ENCODE data around the gene DAPK1.
A peak's percentile ranks its signal among the peaks of the same experiment; 100 is the strongest.

The DAPK1 gene

GRCh38 chr9:87662808-87663528, 165.3 kb downstream of the DAPK1 start (continued):
- TF ChIP-seq ZFHX2 (tag by site-specific recombination; conservative IDR thresholded peaks at IDR 0.05) (peak; percentile 77), ZNF513 (tag by site-specific recombination; IDR thresholded peaks at IDR 0.05) (peak; percentile 51), ZNF596 (tag by site-specific recombination; IDR thresholded peaks at IDR 0.05) (no peak), ZSCAN18 (tag by site-specific recombination; IDR thresholded peaks at IDR 0.05) (no peak), ZNF660 (tag by site-specific recombination; IDR thresholded peaks at IDR 0.05) (no peak), ZNF558 (tag by site-specific recombination; IDR thresholded peaks at IDR 0.05) (no peak)

- TF ChIP-seq ZBTB17 (tag by site-specific recombination; IDR thresholded peaks at IDR 0.05) (no peak), ZNF747 (tag by site-specific recombination; IDR thresholded peaks at IDR 0.05) (no peak), REPIN1 (tag by site-specific recombination; IDR thresholded peaks at IDR 0.05; ENCODE audit: low read depth) (no peak), ZNF621 (tag by site-specific recombination; IDR thresholded peaks at IDR 0.05) (no peak), KLF8 (tag by site-specific recombination; IDR thresholded peaks at IDR 0.05) (no peak), ZNF654 (tag by site-specific recombination; IDR thresholded peaks at IDR 0.05; ENCODE audit: low read depth) (no peak), ZNF660 (tag by site-specific recombination; IDR thresholded peaks at IDR 0.05) (no peak)
- no peaks in the 10 kb centered on the region for H3K9me3 ChIP-seq (ENCODE audit: control insufficient read depth, insufficient read depth, low read depth, low read length)
- CTCF ChIA-PET: interaction anchor here (0.6 to 2.2 kb wide), 27 partner anchors 9 to 1250 kb away, joined by 3 to 38 read pairs (median 4); partner anchors contain the start of gene DAPK1
- no peak overlapping the region for H3K4me3 ChIP-seq (ENCODE audit: low read depth, low read length)
- POLR2A ChIA-PET: interaction anchor here (1.6 kb wide), 1 partner anchor 326 kb away, joined by 4 read pairs; no protein-coding TSS in a partner anchor
- H3K36me3 ChIP-seq (ENCODE audit: control insufficient read depth in 2 of 2, insufficient read depth in 1 of 2, low read length in 2 of 2): peaks cover 0 to 42% of the 10 kb centered on the region in 2 experiments; a peak in 1 of 3 replicates
- H3K4me1 ChIP-seq (ENCODE audit: control insufficient read depth, insufficient read depth, low read length): no peaks in the 10 kb centered on the region
- H3K27ac ChIP-seq (ENCODE audit: extremely low read depth, low read depth, low read length): no peak overlapping the region
These were observed 165.9 kb downstream of the DAPK1 start for GRCh38 chr9:87663556-87663955.

- TF ChIP-seq SP7 (tag by site-specific recombination; IDR thresholded peaks at IDR 0.05) (no peak), ZNF639 (tag by site-specific recombination; IDR thresholded peaks at IDR 0.05) (no peak), ZNF362 (tag by site-specific recombination; IDR thresholded peaks at IDR 0.05) (no peak), ZSCAN16 (tag by site-specific recombination; IDR thresholded peaks at IDR 0.05) (no peak), ZNF768 (tag by site-specific recombination; IDR thresholded peaks at IDR 0.05) (no peak), ZNF214 (tag by site-specific recombination; IDR thresholded peaks at IDR 0.05; ENCODE audit: borderline replicate concordance) (no peak), RBAK (tag by site-specific recombination; IDR thresholded peaks at IDR 0.05) (no peak)
- Histone ChIP-seq H3K4me1 (ENCODE audit: control insufficient read depth, insufficient read depth, low read length) (no peaks in the 10 kb centered on the region), H3K4me3 (ENCODE audit: low read depth, low read length) (no peak overlapping the region), H3K36me3 (ENCODE audit: control insufficient read depth in 2 of 2, insufficient read depth in 1 of 2, low read length in 2 of 2) (peaks cover 0 to 36% of the 10 kb centered on the region in 2 experiments; a peak in 1 of 3 replicates), H3K27ac (ENCODE audit: extremely low read depth, low read depth, low read length) (no peak overlapping the region), H3K9me3 (ENCODE audit: control insufficient read depth, insufficient read depth, low read depth, low read length) (no peaks in the 10 kb centered on the region)
- ChIA-PET POLR2A (no interaction called here), CTCF (interaction anchor here (0.9 to 1.0 kb wide), 3 partner anchors 13 to 195 kb away, joined by 3 to 4 read pairs (median 4); no protein-coding TSS in a partner anchor)
These were observed 166.7 kb downstream of the DAPK1 start for GRCh38 chr9:87664153-87665060.
